Hepatocyte (in vitro differentiated cells): ENCODE results near the gene ING1. TPM values are rescaled to one million over a fixed set of nuclear protein-coding genes. Genes with fewer than 3 reads are reported as not detected.

Experiments used
- DNase-seq: peaks from one replicate; pipeline ENCODE4 v3.0.0-alpha.2; 2016; ENCODE audit warnings: low spot score
- H2AFZ ChIP-seq: fragments of 200-600 bp; sonication (generic); 2 replicates; pipeline ENCODE4 v1.6.0; 2016; ENCODE audit warnings: antibody characterized with exemption, mild to moderate bottlenecking
- H3K27ac ChIP-seq: fragments of 200-600 bp; sonication (generic); 2 replicates; pipeline ENCODE4 v1.5.1; 2016; ENCODE audit warnings: mild to moderate bottlenecking
- H3K27me3 ChIP-seq: fragments of 200-600 bp; sonication (generic); 2 replicates; pipeline ENCODE4 v1.6.1; 2016
- H3K36me3 ChIP-seq: fragments of 200-600 bp; sonication (generic); replicated peaks from 2 replicates; pipeline ENCODE4 v1.5.1; 2016; ENCODE audit warnings: low read depth; ENCODE audit not compliant: insufficient read depth
- H3K4me1 ChIP-seq: fragments of 200-600 bp; sonication (generic); 2 replicates; pipeline ENCODE4 v1.5.1; 2016; ENCODE audit warnings: mild to moderate bottlenecking, moderate library complexity; ENCODE audit not compliant: insufficient read depth
- H3K4me2 ChIP-seq: fragments of 200-600 bp; sonication (generic); 2 replicates; pipeline ENCODE4 v1.6.0; 2016
- H3K4me3 ChIP-seq: fragments of 200-600 bp; sonication (generic); 2 replicates; pipeline ENCODE4 v1.5.1; 2016; ENCODE audit warnings: mild to moderate bottlenecking
- H3K79me2 ChIP-seq: fragments of 200-600 bp; sonication (generic); 2 replicates; pipeline ENCODE4 v1.6.0; 2017; ENCODE audit warnings: mild to moderate bottlenecking
- H3K9me2 ChIP-seq: fragments of 200-600 bp; sonication (generic); replicated peaks from 2 replicates; pipeline ENCODE4 v1.6.0; 2017; ENCODE audit warnings: mild to moderate bottlenecking; ENCODE audit not compliant: insufficient read depth
- H3K9me3 ChIP-seq: fragments of 200-600 bp; sonication (generic); 2 replicates; pipeline ENCODE4 v1.5.1; 2016; ENCODE audit warnings: low read depth, mild to moderate bottlenecking
- H4K20me1 ChIP-seq: fragments of 200-600 bp; sonication (generic); 2 replicates; pipeline ENCODE4 v1.6.0; 2016; ENCODE audit warnings: mild to moderate bottlenecking; ENCODE audit not compliant: insufficient read depth, poor library complexity, severe bottlenecking
- CTCF ChIP-seq: fragments of 200-600 bp; sonication (generic); IDR thresholded peaks from 2 replicates; pipeline ENCODE4 v1.5.1; 2016; ENCODE audit warnings: antibody characterized with exemption, mild to moderate bottlenecking; ENCODE audit not compliant: poor library complexity
- EZH2 ChIP-seq: fragments of 200-600 bp; sonication (generic); IDR thresholded peaks from 2 replicates; pipeline ENCODE4 v1.6.1; 2016; ENCODE audit warnings: antibody characterized with exemption, mild to moderate bottlenecking, borderline replicate concordance
- EZH2phosphoT487 ChIP-seq: fragments of 200-600 bp; sonication (generic); IDR thresholded peaks from one replicate; pipeline ENCODE4 v1.6.1; 2018; ENCODE audit warnings: antibody characterized with exemption, mild to moderate bottlenecking, low read depth, moderate library complexity; ENCODE audit not compliant: unreplicated experiment, severe bottlenecking
- WGBS: methylation state at CpG from one replicate; pipeline ENCODE4 v1.1.6; 2016; ENCODE audit warnings: low lambda C conversion rate; ENCODE audit errors: missing lambda C conversion rate; 5-methylcytosine and 5-hydroxymethylcytosine counted together
- polyA plus RNA-seq: library from polyadenylated mRNA; unstranded; fragments of >200 nt; fragmentation: Nextera tagmentation; extraction: Ambion mirVana; gene quantifications from 2 replicates; pipeline ENCODE4 v1.2.1, GENCODE V29; 2016
- total RNA-seq: library from RNA; depleted of rRNA; stranded (reverse); fragments of >200 nt; gene quantifications from 2 replicates; pipeline ENCODE4 v1.2.3, GENCODE V29; 2014

The ING1 gene, protein sequence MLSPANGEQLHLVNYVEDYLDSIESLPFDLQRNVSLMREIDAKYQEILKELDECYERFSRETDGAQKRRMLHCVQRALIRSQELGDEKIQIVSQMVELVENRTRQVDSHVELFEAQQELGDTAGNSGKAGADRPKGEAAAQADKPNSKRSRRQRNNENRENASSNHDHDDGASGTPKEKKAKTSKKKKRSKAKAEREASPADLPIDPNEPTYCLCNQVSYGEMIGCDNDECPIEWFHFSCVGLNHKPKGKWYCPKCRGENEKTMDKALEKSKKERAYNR
- total RNA-seq (14.7 and 15.7 TPM in 2 replicates), polyA plus RNA-seq (24.2 and 26.4 TPM in 2 replicates)

- H3K27ac ChIP-seq = peak within 1 kb of the TSS; percentile 99
- 2% methylated on average over 16 of the region's 45 CpGs for WGBS
- H3K4me2 ChIP-seq = peak within 1 kb of the TSS; percentile 82
Observed at GRCh38 chr13:110713642-110713952, at the start of gene ING1. Gene ING1 (plus strand): TSS chr13:110713700. CDS start chr13:110714150, 450 bp downstream.

DNA sequence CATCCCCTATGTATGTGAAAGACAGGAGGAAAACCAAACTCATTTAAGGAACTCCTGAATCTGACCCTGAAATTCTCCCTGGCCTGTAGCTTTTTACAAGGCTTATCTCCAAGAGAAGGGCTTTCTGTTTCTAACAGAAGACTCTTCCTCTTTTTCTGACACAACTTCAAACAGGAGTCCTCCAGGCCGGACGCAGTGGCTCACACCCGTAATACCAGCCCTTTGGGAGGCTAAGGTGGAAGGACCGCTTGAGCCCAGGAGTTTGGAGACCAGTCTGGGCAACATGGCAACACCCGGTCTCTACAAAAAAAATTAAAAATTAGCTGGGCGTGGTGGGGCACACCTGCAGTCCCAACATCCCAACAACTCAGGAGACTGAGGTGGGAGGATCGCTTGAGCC lies 49.5 kb upstream of the ING1 start:
- Histone ChIP-seq H3K27ac (no peak overlapping the region), H3K9me3 (peaks cover 8% of the 10 kb centered on the region), H3K4me1 (no peaks in the 10 kb centered on the region), H3K27me3 (no peaks in the 10 kb centered on the region), H3K4me3 (no peak overlapping the region), H3K9me2 (no peaks in the 10 kb centered on the region), H3K4me2 (no peak overlapping the region), H3K79me2 (no peaks in the 10 kb centered on the region), H2AFZ (no peak overlapping the region), H4K20me1 (no peaks in the 10 kb centered on the region), H3K36me3 (no peaks in the 10 kb centered on the region)
- no peak for DNase-seq
- TF ChIP-seq CTCF = no peak
- TF ChIP-seq EZH2 = no peak
- no peak for TF ChIP-seq EZH2phosphoT487
- WGBS = 98% methylated on average over 7 of the region's 7 CpGs

More at GRCh38 chr13:110713642-110713952, at the start of gene ING1:
- H3K27me3 ChIP-seq = no peaks in the 10 kb centered on the region
- DNase-seq = no peak
- H2AFZ ChIP-seq = peak within 1 kb of the TSS; percentile 55
- H3K9me3 ChIP-seq = no peaks in the 10 kb centered on the region
- H3K36me3 ChIP-seq = no peaks in the 10 kb centered on the region
- no peaks in the 10 kb centered on the region for H3K9me2 ChIP-seq
- H3K79me2 ChIP-seq = peaks cover 50% of the 10 kb centered on the region
- H4K20me1 ChIP-seq = peaks cover 20% of the 10 kb centered on the region
- peaks cover 17% of the 10 kb centered on the region for H3K4me1 ChIP-seq
- TF ChIP-seq CTCF = no peak
- TF ChIP-seq EZH2phosphoT487 = no peak
- TF ChIP-seq EZH2 = no peak
- peak within 1 kb of the TSS; percentile 70 for H3K4me3 ChIP-seq

GRCh38 chr13:110664673-110665072 lies 48.8 kb upstream of the ING1 start:
- Histone ChIP-seq H3K9me3 (peaks cover 8% of the 10 kb centered on the region), H3K79me2 (no peaks in the 10 kb centered on the region), H2AFZ (no peak overlapping the region), H3K27me3 (no peaks in the 10 kb centered on the region), H3K4me1 (no peaks in the 10 kb centered on the region), H3K4me3 (no peak overlapping the region), H3K27ac (no peak overlapping the region), H3K4me2 (no peak overlapping the region), H3K36me3 (no peaks in the 10 kb centered on the region), H4K20me1 (no peaks in the 10 kb centered on the region), H3K9me2 (no peaks in the 10 kb centered on the region)
- no peak for TF ChIP-seq EZH2phosphoT487
- no peak for TF ChIP-seq CTCF
- no peak for TF ChIP-seq EZH2
- WGBS = 98% methylated on average over 11 of the region's 11 CpGs
- DNase-seq = no peak
